ENCODE results near the gene MTMR4.

DNA sequence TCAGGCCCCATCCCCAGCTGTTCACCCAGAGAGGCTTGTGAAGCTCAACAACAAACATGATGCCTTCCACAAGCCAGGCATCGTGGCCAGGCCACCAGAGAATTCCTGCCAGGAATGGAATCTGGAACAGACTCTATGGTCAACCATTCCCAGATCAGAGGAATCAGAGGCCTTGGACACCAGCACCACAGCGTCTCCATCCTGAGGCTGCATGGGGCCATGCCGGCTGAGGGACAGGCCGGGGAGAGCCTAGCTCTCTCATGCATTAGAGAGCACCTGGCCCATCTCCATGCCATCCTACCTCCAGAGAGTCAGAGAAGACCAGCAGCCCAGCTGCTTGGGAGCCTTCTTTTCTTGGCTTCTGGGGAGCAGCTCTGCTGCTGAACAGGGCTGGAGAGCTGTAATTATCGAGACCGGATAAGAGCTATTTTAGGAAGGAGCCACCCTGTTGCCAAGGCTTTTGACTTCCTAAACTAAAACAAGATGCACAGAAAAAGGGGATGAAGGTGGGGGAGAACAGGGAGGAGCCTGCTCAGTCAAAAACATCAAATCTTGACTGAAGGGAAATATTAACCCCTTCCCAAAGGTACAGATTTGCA, 24.5 kb upstream of the MTMR4 start:
- TF ChIP-seq, protein P1, sequence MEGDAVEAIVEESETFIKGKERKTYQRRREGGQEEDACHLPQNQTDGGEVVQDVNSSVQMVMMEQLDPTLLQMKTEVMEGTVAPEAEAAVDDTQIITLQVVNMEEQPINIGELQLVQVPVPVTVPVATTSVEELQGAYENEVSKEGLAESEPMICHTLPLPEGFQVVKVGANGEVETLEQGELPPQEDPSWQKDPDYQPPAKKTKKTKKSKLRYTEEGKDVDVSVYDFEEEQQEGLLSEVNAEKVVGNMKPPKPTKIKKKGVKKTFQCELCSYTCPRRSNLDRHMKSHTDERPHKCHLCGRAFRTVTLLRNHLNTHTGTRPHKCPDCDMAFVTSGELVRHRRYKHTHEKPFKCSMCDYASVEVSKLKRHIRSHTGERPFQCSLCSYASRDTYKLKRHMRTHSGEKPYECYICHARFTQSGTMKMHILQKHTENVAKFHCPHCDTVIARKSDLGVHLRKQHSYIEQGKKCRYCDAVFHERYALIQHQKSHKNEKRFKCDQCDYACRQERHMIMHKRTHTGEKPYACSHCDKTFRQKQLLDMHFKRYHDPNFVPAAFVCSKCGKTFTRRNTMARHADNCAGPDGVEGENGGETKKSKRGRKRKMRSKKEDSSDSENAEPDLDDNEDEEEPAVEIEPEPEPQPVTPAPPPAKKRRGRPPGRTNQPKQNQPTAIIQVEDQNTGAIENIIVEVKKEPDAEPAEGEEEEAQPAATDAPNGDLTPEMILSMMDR (IDR thresholded peaks at IDR 0.05; ENCODE audit: low read depth, low read length, missing input control) = no peak
- TF ChIP-seq, protein P2, sequence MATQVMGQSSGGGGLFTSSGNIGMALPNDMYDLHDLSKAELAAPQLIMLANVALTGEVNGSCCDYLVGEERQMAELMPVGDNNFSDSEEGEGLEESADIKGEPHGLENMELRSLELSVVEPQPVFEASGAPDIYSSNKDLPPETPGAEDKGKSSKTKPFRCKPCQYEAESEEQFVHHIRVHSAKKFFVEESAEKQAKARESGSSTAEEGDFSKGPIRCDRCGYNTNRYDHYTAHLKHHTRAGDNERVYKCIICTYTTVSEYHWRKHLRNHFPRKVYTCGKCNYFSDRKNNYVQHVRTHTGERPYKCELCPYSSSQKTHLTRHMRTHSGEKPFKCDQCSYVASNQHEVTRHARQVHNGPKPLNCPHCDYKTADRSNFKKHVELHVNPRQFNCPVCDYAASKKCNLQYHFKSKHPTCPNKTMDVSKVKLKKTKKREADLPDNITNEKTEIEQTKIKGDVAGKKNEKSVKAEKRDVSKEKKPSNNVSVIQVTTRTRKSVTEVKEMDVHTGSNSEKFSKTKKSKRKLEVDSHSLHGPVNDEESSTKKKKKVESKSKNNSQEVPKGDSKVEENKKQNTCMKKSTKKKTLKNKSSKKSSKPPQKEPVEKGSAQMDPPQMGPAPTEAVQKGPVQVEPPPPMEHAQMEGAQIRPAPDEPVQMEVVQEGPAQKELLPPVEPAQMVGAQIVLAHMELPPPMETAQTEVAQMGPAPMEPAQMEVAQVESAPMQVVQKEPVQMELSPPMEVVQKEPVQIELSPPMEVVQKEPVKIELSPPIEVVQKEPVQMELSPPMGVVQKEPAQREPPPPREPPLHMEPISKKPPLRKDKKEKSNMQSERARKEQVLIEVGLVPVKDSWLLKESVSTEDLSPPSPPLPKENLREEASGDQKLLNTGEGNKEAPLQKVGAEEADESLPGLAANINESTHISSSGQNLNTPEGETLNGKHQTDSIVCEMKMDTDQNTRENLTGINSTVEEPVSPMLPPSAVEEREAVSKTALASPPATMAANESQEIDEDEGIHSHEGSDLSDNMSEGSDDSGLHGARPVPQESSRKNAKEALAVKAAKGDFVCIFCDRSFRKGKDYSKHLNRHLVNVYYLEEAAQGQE (IDR thresholded peaks at IDR 0.05) = no peak
- TF ChIP-seq, protein P3, sequence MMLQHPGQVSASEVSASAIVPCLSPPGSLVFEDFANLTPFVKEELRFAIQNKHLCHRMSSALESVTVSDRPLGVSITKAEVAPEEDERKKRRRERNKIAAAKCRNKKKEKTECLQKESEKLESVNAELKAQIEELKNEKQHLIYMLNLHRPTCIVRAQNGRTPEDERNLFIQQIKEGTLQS (IDR thresholded peaks at IDR 0.05) = no peak
- TF ChIP-seq YY1 (IDR thresholded peaks at IDR 0.05) (no peak), GABPA (IDR thresholded peaks at IDR 0.05 in 1 of 2, conservative IDR thresholded peaks at IDR 0.05 in 1 of 2) (no peak), SP1 (IDR thresholded peaks at IDR 0.05) (no peak)
